HepG2 (cell line): ENCODE data around the gene AIF1. TPM values are rescaled to one million over a fixed set of nuclear protein-coding genes. Genes with fewer than 3 reads are reported as not detected.

ENCODE experiments used
- AFF4 ChIP-seq: sonication (generic); formaldehyde crosslinking; IDR thresholded peaks from 2 replicates; pipeline ENCODE4 v1.4.0; 2020; ENCODE audit warnings: missing genetic modification reagents
- ELF1 ChIP-seq: sonication (generic); formaldehyde crosslinking; IDR thresholded peaks from 2 replicates; pipeline ENCODE4 v1.4.0; 2020; ENCODE audit warnings: missing genetic modification reagents
- TMF1 ChIP-seq: sonication (generic); formaldehyde crosslinking; IDR thresholded peaks from 2 replicates; pipeline ENCODE4 v1.8.1; 2022; ENCODE audit warnings: low read depth, missing genetic modification reagents
- ZBTB43 ChIP-seq: sonication (generic); formaldehyde crosslinking; conservative IDR thresholded peaks from 2 replicates; pipeline ENCODE4 v1.4.0; 2020; ENCODE audit warnings: missing genetic modification reagents
- ZFX ChIP-seq: sonication (generic); formaldehyde crosslinking; IDR thresholded peaks from 2 replicates; pipeline ENCODE4 v1.4.0; 2020; ENCODE audit warnings: mild to moderate bottlenecking, low read depth, missing genetic modification reagents, moderate library complexity
- ZNF350 ChIP-seq: sonication (generic); formaldehyde crosslinking; IDR thresholded peaks from 2 replicates; pipeline ENCODE4 v1.4.0; 2020; ENCODE audit warnings: mild to moderate bottlenecking, low read depth, missing genetic modification reagents, borderline replicate concordance
- ZNF430 ChIP-seq: sonication (generic); formaldehyde crosslinking; IDR thresholded peaks from 2 replicates; pipeline ENCODE4 v1.9.0; 2021; ENCODE audit warnings: mild to moderate bottlenecking, missing genetic modification reagents
- polyA plus RNA-seq, 8 experiments: library from polyadenylated mRNA; depleted of rRNA in 3 of 8; stranded (reverse) in 7 of 8; unstranded in 1 of 8; fragments of >200 nt; fragmentation: Illumina TruSeq in 4 of 8; extraction: Trizol in 4 of 8; gene quantifications; 2 replicates each; pipeline versions ENCODE4 v1.2.1 to v1.2.3, GENCODE V29; 2011 to 2016; ENCODE audit warnings: low read depth in 4 of 8, missing spikeins in 1 of 8, mixed read lengths in 1 of 8; ENCODE audit not compliant: insufficient read depth in 1 of 8
- total RNA-seq, 5 experiments: library from RNA; depleted of rRNA; stranded (reverse); fragments of >200 nt; fragmentation: Illumina TruSeq; extraction: Trizol; gene quantifications; 2 replicates each; pipeline ENCODE4 v1.2.3, GENCODE V29; 2016; ENCODE audit warnings: low read depth in 1 of 5
- TF ChIP-seq, protein P1 (sequence below): sonication (generic); formaldehyde crosslinking; IDR thresholded peaks from 2 replicates; pipeline ENCODE4 v1.9.0; 2021; ENCODE audit warnings: mild to moderate bottlenecking, missing genetic modification reagents
- TF ChIP-seq, protein P2 (sequence below): sonication (generic); formaldehyde crosslinking; IDR thresholded peaks from 2 replicates; pipeline ENCODE4 v1.4.0; 2020; ENCODE audit warnings: mild to moderate bottlenecking, missing genetic modification reagents
- TF ChIP-seq, protein P3 (sequence below): sonication (generic); formaldehyde crosslinking; IDR thresholded peaks from 2 replicates; pipeline ENCODE4 v1.5.0; 2020; ENCODE audit warnings: mild to moderate bottlenecking, missing genetic modification reagents

Gene AIF1
- total and polyA plus RNA-seq, 2 of the 13 experiments (the other 11 are each of a cell fraction or from before 2014, with no cell fraction given), result 1.5 TPM; not detected in 1

- TF ChIP-seq AFF4 (CRISPR knock-in tag) (no peak), TMF1 (CRISPR knock-in tag) (no peak), ZNF350 (CRISPR knock-in tag) (peak; percentile 83; the same call in 1 of the 2 replicates), ELF1 (no peak; the same call in 1 of the 2 replicates), ZNF430 (CRISPR knock-in tag) (peak; percentile 44; the same call in 1 of the 2 replicates), ZFX (CRISPR knock-in tag) (peak; percentile 78), ZBTB43 (CRISPR knock-in tag) (no peak)
- TF ChIP-seq, protein P1, sequence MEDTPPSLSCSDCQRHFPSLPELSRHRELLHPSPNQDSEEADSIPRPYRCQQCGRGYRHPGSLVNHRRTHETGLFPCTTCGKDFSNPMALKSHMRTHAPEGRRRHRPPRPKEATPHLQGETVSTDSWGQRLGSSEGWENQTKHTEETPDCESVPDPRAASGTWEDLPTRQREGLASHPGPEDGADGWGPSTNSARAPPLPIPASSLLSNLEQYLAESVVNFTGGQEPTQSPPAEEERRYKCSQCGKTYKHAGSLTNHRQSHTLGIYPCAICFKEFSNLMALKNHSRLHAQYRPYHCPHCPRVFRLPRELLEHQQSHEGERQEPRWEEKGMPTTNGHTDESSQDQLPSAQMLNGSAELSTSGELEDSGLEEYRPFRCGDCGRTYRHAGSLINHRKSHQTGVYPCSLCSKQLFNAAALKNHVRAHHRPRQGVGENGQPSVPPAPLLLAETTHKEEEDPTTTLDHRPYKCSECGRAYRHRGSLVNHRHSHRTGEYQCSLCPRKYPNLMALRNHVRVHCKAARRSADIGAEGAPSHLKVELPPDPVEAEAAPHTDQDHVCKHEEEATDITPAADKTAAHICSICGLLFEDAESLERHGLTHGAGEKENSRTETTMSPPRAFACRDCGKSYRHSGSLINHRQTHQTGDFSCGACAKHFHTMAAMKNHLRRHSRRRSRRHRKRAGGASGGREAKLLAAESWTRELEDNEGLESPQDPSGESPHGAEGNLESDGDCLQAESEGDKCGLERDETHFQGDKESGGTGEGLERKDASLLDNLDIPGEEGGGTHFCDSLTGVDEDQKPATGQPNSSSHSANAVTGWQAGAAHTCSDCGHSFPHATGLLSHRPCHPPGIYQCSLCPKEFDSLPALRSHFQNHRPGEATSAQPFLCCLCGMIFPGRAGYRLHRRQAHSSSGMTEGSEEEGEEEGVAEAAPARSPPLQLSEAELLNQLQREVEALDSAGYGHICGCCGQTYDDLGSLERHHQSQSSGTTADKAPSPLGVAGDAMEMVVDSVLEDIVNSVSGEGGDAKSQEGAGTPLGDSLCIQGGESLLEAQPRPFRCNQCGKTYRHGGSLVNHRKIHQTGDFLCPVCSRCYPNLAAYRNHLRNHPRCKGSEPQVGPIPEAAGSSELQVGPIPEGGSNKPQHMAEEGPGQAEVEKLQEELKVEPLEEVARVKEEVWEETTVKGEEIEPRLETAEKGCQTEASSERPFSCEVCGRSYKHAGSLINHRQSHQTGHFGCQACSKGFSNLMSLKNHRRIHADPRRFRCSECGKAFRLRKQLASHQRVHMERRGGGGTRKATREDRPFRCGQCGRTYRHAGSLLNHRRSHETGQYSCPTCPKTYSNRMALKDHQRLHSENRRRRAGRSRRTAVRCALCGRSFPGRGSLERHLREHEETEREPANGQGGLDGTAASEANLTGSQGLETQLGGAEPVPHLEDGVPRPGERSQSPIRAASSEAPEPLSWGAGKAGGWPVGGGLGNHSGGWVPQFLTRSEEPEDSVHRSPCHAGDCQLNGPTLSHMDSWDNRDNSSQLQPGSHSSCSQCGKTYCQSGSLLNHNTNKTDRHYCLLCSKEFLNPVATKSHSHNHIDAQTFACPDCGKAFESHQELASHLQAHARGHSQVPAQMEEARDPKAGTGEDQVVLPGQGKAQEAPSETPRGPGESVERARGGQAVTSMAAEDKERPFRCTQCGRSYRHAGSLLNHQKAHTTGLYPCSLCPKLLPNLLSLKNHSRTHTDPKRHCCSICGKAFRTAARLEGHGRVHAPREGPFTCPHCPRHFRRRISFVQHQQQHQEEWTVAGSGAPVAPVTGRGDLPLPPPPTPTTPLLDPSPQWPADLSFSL (CRISPR knock-in tag), result 0 out of 2 replicates have a peak, but pooled peaks have one; percentile 18
- TF ChIP-seq, protein P2, sequence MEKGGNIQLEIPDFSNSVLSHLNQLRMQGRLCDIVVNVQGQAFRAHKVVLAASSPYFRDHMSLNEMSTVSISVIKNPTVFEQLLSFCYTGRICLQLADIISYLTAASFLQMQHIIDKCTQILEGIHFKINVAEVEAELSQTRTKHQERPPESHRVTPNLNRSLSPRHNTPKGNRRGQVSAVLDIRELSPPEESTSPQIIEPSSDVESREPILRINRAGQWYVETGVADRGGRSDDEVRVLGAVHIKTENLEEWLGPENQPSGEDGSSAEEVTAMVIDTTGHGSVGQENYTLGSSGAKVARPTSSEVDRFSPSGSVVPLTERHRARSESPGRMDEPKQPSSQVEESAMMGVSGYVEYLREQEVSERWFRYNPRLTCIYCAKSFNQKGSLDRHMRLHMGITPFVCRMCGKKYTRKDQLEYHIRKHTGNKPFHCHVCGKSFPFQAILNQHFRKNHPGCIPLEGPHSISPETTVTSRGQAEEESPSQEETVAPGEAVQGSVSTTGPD (CRISPR knock-in tag), result no peak
- TF ChIP-seq, protein P3, sequence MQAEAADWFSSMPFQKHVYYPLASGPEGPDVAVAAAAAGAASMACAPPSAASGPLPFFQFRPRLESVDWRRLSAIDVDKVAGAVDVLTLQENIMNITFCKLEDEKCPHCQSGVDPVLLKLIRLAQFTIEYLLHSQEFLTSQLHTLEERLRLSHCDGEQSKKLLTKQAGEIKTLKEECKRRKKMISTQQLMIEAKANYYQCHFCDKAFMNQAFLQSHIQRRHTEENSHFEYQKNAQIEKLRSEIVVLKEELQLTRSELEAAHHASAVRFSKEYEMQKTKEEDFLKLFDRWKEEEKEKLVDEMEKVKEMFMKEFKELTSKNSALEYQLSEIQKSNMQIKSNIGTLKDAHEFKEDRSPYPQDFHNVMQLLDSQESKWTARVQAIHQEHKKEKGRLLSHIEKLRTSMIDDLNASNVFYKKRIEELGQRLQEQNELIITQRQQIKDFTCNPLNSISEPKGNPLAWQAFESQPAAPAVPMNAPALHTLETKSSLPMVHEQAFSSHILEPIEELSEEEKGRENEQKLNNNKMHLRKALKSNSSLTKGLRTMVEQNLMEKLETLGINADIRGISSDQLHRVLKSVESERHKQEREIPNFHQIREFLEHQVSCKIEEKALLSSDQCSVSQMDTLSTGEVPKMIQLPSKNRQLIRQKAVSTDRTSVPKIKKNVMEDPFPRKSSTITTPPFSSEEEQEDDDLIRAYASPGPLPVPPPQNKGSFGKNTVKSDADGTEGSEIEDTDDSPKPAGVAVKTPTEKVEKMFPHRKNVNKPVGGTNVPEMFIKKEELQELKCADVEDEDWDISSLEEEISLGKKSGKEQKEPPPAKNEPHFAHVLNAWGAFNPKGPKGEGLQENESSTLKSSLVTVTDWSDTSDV (CRISPR knock-in tag), result no peak
These were observed 34.1 kb upstream of the AIF1 start (continued) for GRCh38 chr6:31580807-31581433.
